Fibroblast of the conjunctiva (primary cell): Measurements from ENCODE around the gene COPS7A.

Source experiments
- DNase-seq: peaks from one replicate; pipeline ENCODE4 v3.0.0-alpha.2; 2010; ENCODE audit warnings: low read depth

Gene COPS7A

GRCh38 chr12:6723607-6724408 lies at the start of gene COPS7A:
TSS of gene COPS7A (plus strand) at chr12:6724046. CDS start at chr12:6724657, 611 bp downstream.
- DNase-seq = peak; percentile 96

GRCh38 chr12:6676962-6677361 lies 46.9 kb upstream of the COPS7A start:
- DNase-seq = no peak

- peak; percentile 5 for DNase-seq
Observed at GRCh38 chr12:6684609-6685008, 39.2 kb upstream of the COPS7A start.

- no peak for DNase-seq
Observed at GRCh38 chr12:6685814-6686213, 38.0 kb upstream of the COPS7A start.

- DNase-seq = no peak
Observed at GRCh38 chr12:6688543-6688998, 35.3 kb upstream of the COPS7A start.

GRCh38 chr12:6688999-6689882 lies 34.6 kb upstream of the COPS7A start, which contains the start of gene ZNF384:
TSS of gene ZNF384 (minus strand) at chr12:6689375. CDS start at chr12:6679520, 9,855 bp downstream.
- peak; percentile 99 for DNase-seq

GRCh38 chr12:6691473-6691872 lies 32.4 kb upstream of the COPS7A start:
- peak; percentile 29 for DNase-seq

- DNase-seq = no peak
Observed at GRCh38 chr12:6692888-6693287, 31.0 kb upstream of the COPS7A start.

- DNase-seq = no peak
Observed at GRCh38 chr12:6693832-6694355, 30.0 kb upstream of the COPS7A start.

- no peak for DNase-seq
Observed at GRCh38 chr12:6694701-6695100, 29.1 kb upstream of the COPS7A start.

- DNase-seq = no peak
Observed at GRCh38 chr12:6695313-6696045, 28.4 kb upstream of the COPS7A start.

GRCh38 chr12:6696690-6697583 lies 26.9 kb upstream of the COPS7A start:
- no peak for DNase-seq

GRCh38 chr12:6697584-6698351 lies 26.1 kb upstream of the COPS7A start:
- DNase-seq = peak; percentile 28

GRCh38 chr12:6698352-6699046 lies 25.3 kb upstream of the COPS7A start:
- no peak for DNase-seq

GRCh38 chr12:6699259-6699988 lies 24.4 kb upstream of the COPS7A start:
- DNase-seq = no peak

GRCh38 chr12:6699989-6700645 lies 23.7 kb upstream of the COPS7A start:
- DNase-seq = no peak

- no peak for DNase-seq
Observed at GRCh38 chr12:6700646-6701051, 23.2 kb upstream of the COPS7A start, which contains the start of gene PIANP. TSS of gene PIANP (minus strand) at chr12:6700815. CDS start at chr12:6698061, 2,754 bp downstream.
